GM12878 (cell line): Measurements from ENCODE around the gene TP73. TPM values are rescaled to one million over a fixed set of nuclear protein-coding genes. Genes with fewer than 3 reads are reported as not detected.

Source experiments
- ATAC-seq: fragments of 200-7000 bp; cut with Tn5 transposase; 3 replicates; pipeline ENCODE4 v1.9.1; 2020; ENCODE audit warnings: mild to moderate bottlenecking, moderate library complexity
- BruUV-seq: library from RNA; stranded (reverse); fragments of 400-500 nt; replicated peaks from 2 replicates; lab custom pipeline; 2021; lab: Mats Ljungman, UMichigan
- CTCF ChIA-PET: fragments of 300-600 bp; sonication (Branson Sonifier 250); formaldehyde crosslinking; extraction: SDS; loops from one replicate; lab custom pipeline; 2021; ENCODE audit warnings: inconsistent platforms; lab: Yijun Ruan, JAX
- POLR2A ChIA-PET: fragments of 350-600 bp; formaldehyde crosslinking; extraction: SDS; loops from one replicate; lab custom pipeline; 2021; ENCODE audit warnings: inconsistent platforms; lab: Charles Lee
- RAD21 ChIA-PET: fragments of 300-600 bp; sonication (Branson Sonifier 250); formaldehyde crosslinking; loops from one replicate; lab custom pipeline; 2023; ENCODE audit warnings: antibody characterized with exemption; ENCODE audit not compliant: unreplicated experiment; lab: Charles Lee
- SMC1A ChIA-PET: fragments of 300-600 bp; sonication (Branson Sonifier 250); formaldehyde crosslinking; loops from one replicate; lab custom pipeline; 2023; ENCODE audit not compliant: unreplicated experiment, uncharacterized antibody; lab: Charles Lee
- DNase-seq: peaks from one replicate; pipeline ENCODE4 v3.0.0-alpha.2; 2011; ENCODE audit warnings: low read depth, low spot score
- FAIRE-seq: peaks from 3 replicates; lab custom pipeline; 2011; peaks lifted over from hg19 to GRCh38; lab: Jason Lieb, UNC
- H2AFZ ChIP-seq: 2 replicates; pipeline ENCODE4 v1.6.0; 2011; ENCODE audit warnings: low read depth, low read length, control low read depth; ENCODE audit not compliant: control insufficient read depth
- H3K27ac ChIP-seq: 2 replicates; pipeline ENCODE4 v1.5.1; 2011; ENCODE audit warnings: control low read depth; ENCODE audit not compliant: control insufficient read depth, insufficient read depth
- H3K27me3 ChIP-seq, 2 experiments: replicated peaks in 1 of 2; 2 replicates each; pipeline versions ENCODE4 v1.6.0 to v1.6.1; 2011; ENCODE audit warnings: low read length in 1 of 2; ENCODE audit not compliant: control insufficient read depth in 2 of 2, insufficient read depth in 2 of 2
- H3K36me3 ChIP-seq, 2 experiments: 2 replicates each; pipeline ENCODE4 v1.5.1; 2011; ENCODE audit warnings: low read length in 1 of 2; ENCODE audit not compliant: control insufficient read depth in 2 of 2, insufficient read depth in 2 of 2
- H3K4me1 ChIP-seq: 2 replicates; pipeline ENCODE4 v1.6.1; 2011; ENCODE audit warnings: mild to moderate bottlenecking, low read length, moderate library complexity, mixed read lengths; ENCODE audit not compliant: control insufficient read depth, insufficient read depth
- H3K4me2 ChIP-seq: 2 replicates; pipeline ENCODE4 v1.6.0; 2011; ENCODE audit warnings: control low read depth; ENCODE audit not compliant: control insufficient read depth, insufficient read depth
- H3K4me3 ChIP-seq: fragments of 200-600 bp; sonication (generic); 2 replicates; pipeline ENCODE4 v1.5.1; 2016
- H3K79me2 ChIP-seq: 2 replicates; pipeline ENCODE4 v1.6.0; 2011; ENCODE audit warnings: low read length; ENCODE audit not compliant: control insufficient read depth, insufficient read depth
- H3K9ac ChIP-seq: 2 replicates; pipeline ENCODE4 v1.8.0; 2011; ENCODE audit warnings: low read length, control low read depth, mixed read lengths; ENCODE audit not compliant: control insufficient read depth, insufficient read depth
- H3K9me3 ChIP-seq: replicated peaks from 3 replicates; pipeline ENCODE4 v1.5.1; 2011; ENCODE audit warnings: mild to moderate bottlenecking, low read length; ENCODE audit not compliant: control insufficient read depth, insufficient read depth
- H4K20me1 ChIP-seq: 2 replicates; pipeline ENCODE4 v1.6.0; 2011; ENCODE audit not compliant: control insufficient read depth, insufficient read depth
- ATF7 ChIP-seq: fragments of 450-650 bp; IDR thresholded peaks from 2 replicates; pipeline ENCODE4 v1.6.1; 2016; ENCODE audit warnings: low read depth, mild to moderate bottlenecking
- BMI1 ChIP-seq: fragments of 450-650 bp; IDR thresholded peaks from 2 replicates; pipeline ENCODE4 v1.6.1; 2016; ENCODE audit warnings: mild to moderate bottlenecking, moderate library complexity, borderline replicate concordance
- BRCA1 ChIP-seq: IDR thresholded peaks from 2 replicates; pipeline ENCODE4 v1.6.1; 2011; ENCODE audit warnings: low read depth, low read length, improper control_type of control experiment
- CBX5 ChIP-seq: sonication (generic); IDR thresholded peaks from 2 replicates; pipeline ENCODE4 v1.6.1; 2016; ENCODE audit warnings: low read depth, moderate library complexity, mild to moderate bottlenecking, inconsistent platforms
- CHD4 ChIP-seq: fragments of 200-600 bp; sonication (generic); IDR thresholded peaks from 2 replicates; pipeline ENCODE4 v1.6.1; 2016; ENCODE audit warnings: mild to moderate bottlenecking
- EGR1 ChIP-seq, 2 experiments: IDR thresholded peaks; 1 replicate in 1 of 2; 2 replicates in 1 of 2; pipeline ENCODE4 v1.6.1; 2011 to 2012; ENCODE audit warnings: low read depth in 2 of 2, low read length in 2 of 2, borderline replicate concordance in 1 of 2, mild to moderate bottlenecking in 1 of 2, moderate library complexity in 1 of 2
- ESRRA ChIP-seq: IDR thresholded peaks from 2 replicates; pipeline ENCODE4 v1.6.1; 2012; ENCODE audit warnings: mild to moderate bottlenecking, low read length, improper control_type of control experiment
- KLF5 ChIP-seq: fragments of 450-650 bp; IDR thresholded peaks from 2 replicates; pipeline ENCODE4 v1.6.1; 2014; ENCODE audit warnings: mild to moderate bottlenecking; ENCODE audit not compliant: partially characterized antibody
- MEF2A ChIP-seq: IDR thresholded peaks from 2 replicates; pipeline ENCODE4 v1.6.1; 2011; ENCODE audit warnings: low read depth, mild to moderate bottlenecking, low read length, moderate library complexity; ENCODE audit not compliant: insufficient read depth
- NR2C2 ChIP-seq: IDR thresholded peaks from 2 replicates; pipeline ENCODE4 v1.6.1; 2011; ENCODE audit warnings: borderline replicate concordance, low read depth; ENCODE audit not compliant: control insufficient read depth, insufficient read length
- RCOR1 ChIP-seq: conservative IDR thresholded peaks from 2 replicates; pipeline ENCODE4 v1.6.1; 2012; ENCODE audit warnings: low read depth, low read length, improper control_type of control experiment
- SUZ12 ChIP-seq: fragments of 200-600 bp; sonication (generic); IDR thresholded peaks from one replicate; pipeline ENCODE4 v1.6.1; 2018; ENCODE audit warnings: antibody characterized with exemption, mild to moderate bottlenecking; ENCODE audit not compliant: unreplicated experiment
- ZNF217 ChIP-seq: fragments of 450-650 bp; IDR thresholded peaks from 2 replicates; pipeline ENCODE4 v1.6.1; 2017; ENCODE audit warnings: antibody characterized with exemption, mild to moderate bottlenecking
- ZNF274 ChIP-seq: IDR thresholded peaks from one replicate; pipeline ENCODE4 v1.8.0; 2011; ENCODE audit not compliant: insufficient read length, insufficient read depth
- WGBS: methylation state at CpG from one replicate; pipeline ENCODE4 v1.1.6; 2016; ENCODE audit warnings: low lambda C conversion rate; ENCODE audit not compliant: insufficient replicate concordance, insufficient coverage; ENCODE audit errors: missing lambda C conversion rate; 5-methylcytosine and 5-hydroxymethylcytosine counted together
- in situ Hi-C: fragments of 300-500 bp; cut with MboI; formaldehyde crosslinking; loops from 9 replicates; pipeline ENCODE4 v1.14.3; 2018; ENCODE audit warnings: mixed read lengths
- intact Hi-C: fragments of 100-400 bp; cut with micrococcal nuclease; formaldehyde crosslinking; loops from one replicate; pipeline ENCODE4 v1.14.2; 2022; ENCODE audit not compliant: unreplicated experiment
- polyA plus RNA-seq, 11 experiments: library from polyadenylated mRNA; depleted of rRNA in 4 of 11; unstranded in 6 of 11; stranded (reverse) in 5 of 11; fragments of >200 nt; fragmentation: Nextera tagmentation in 4 of 11; fragmentation: Illumina TruSeq in 1 of 11; extraction: Ambion mirVana in 4 of 11; extraction: Trizol in 1 of 11; gene quantifications; 1 replicate in 1 of 11; 2 replicates in 10 of 11; pipeline versions ENCODE4 v1.2.1 to v1.2.3, GENCODE V29; 2011 to 2016; ENCODE audit warnings: inconsistent platforms in 2 of 11, missing spikeins in 2 of 11, low read depth in 1 of 11
- total RNA-seq, 4 experiments: library from RNA; depleted of rRNA in 3 of 4; stranded (reverse); fragments of >200 nt in 3 of 4; fragmentation: Illumina TruSeq in 1 of 4; extraction: Trizol in 1 of 4; gene quantifications; 2 replicates each; pipeline versions ENCODE4 v1.2.1 to v1.2.3, GENCODE V29; 2013 to 2021
- TF ChIP-seq, protein P1 (sequence below): fragments of 450-650 bp; IDR thresholded peaks from 2 replicates; pipeline ENCODE4 v1.6.1; 2014; ENCODE audit warnings: mild to moderate bottlenecking
- TF ChIP-seq, protein P2 (sequence below): IDR thresholded peaks from 2 replicates; pipeline ENCODE4 v1.6.1; 2012; ENCODE audit warnings: low read length, inconsistent platforms

TP73 gene
- total and polyA plus RNA-seq, 10 of the 15 experiments (the other 5 are each of a cell fraction or from before 2014, with no cell fraction given): 0.08 to 54.2 (median 14.9) TPM

DNA sequence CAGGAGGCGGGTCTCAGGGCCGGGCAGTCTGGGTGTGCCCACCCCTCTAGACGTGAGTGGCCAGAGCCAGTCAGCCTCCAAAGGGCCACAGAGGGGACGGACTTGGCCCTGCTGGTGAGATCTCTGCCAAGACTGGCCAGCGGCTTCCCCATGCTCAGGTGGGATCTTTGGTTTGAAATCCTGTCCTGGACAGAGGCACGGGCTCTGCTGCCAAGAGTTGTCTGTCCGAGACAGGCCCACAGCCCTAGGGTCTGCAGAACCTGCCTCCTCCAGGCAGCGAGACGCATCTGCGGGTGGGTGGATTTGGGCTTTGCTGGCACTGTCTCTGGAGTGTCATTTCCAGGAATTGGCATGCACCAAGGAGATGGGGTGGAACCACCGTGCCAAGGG, 55.6 kb downstream of the TP73 start:
- BruUV-seq: no TSS peak
- ChIA-PET RAD21 (no interaction called here), SMC1A (no interaction called here), CTCF (interaction anchor here (1.4 kb wide), 1 partner anchor 17 kb away, joined by 4 read pairs; no protein-coding TSS in a partner anchor), POLR2A (no interaction called here)
- intact Hi-C loops: no loop called here
- H3K9me3 ChIP-seq: no peaks in the 10 kb centered on the region
- H3K4me3 ChIP-seq: no peak overlapping the region
- no peak overlapping the region for H2AFZ ChIP-seq
- no peaks in the 10 kb centered on the region for H3K79me2 ChIP-seq
- FAIRE-seq (no peak), ATAC-seq (no peak), DNase-seq (no peak)
- H4K20me1 ChIP-seq: no peaks in the 10 kb centered on the region; the same call in none of the 2 replicates
- no peaks in the 10 kb centered on the region for H3K27me3 ChIP-seq
- TF ChIP-seq BRCA1: no peak
- TF ChIP-seq ZNF217: no peak
- no peaks in the 10 kb centered on the region for H3K4me1 ChIP-seq
- H3K9ac ChIP-seq: no peak overlapping the region
- no peak overlapping the region for H3K4me2 ChIP-seq
- no peak overlapping the region for H3K27ac ChIP-seq
- in situ Hi-C loops: no loop called here
- 81% methylated on average over 11 of the region's 11 CpGs for WGBS
- peaks cover 0 to 37% of the 10 kb centered on the region in 2 experiments; a peak in 2 of 4 replicates for H3K36me3 ChIP-seq

DNA sequence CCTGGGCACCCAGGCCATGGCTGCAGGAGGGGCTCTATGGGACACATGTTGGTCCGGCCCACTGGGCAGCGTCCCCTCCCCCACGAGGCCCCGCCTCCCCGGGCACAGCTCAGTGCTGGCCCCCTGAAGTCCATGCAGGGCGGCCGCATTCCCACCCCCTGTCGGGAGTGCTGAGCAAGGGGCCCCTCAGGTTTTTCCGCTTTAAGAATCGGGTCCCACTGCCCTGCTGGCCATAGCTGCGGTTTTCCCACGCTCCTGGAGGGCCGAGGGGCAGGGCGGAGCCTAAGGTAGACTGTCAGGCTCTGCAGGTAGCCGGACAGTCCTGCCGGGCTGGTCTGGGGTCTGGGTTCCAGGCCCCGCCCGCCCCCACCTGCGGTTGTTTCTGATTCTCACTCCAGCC, 56.5 kb downstream of the TP73 start:
- H3K9ac ChIP-seq: no peak overlapping the region
- SMC1A ChIA-PET: no interaction called here
- no peak overlapping the region for H2AFZ ChIP-seq
- no peaks in the 10 kb centered on the region for H3K4me1 ChIP-seq
- H3K4me3 ChIP-seq: no peak overlapping the region
- CTCF ChIA-PET: no interaction called here
- POLR2A ChIA-PET: no interaction called here
- 48% methylated on average over 16 of the region's 19 CpGs for WGBS
- peaks cover 0 to 36% of the 10 kb centered on the region in 2 experiments; a peak in 2 of 4 replicates for H3K36me3 ChIP-seq
- H3K79me2 ChIP-seq: no peaks in the 10 kb centered on the region
- FAIRE-seq (no peak), ATAC-seq (no peak), DNase-seq (no peak)
- no peak overlapping the region for H3K4me2 ChIP-seq
- no peak overlapping the region for H3K27ac ChIP-seq
- H3K9me3 ChIP-seq: no peaks in the 10 kb centered on the region
- no peaks in the 10 kb centered on the region; the same call in none of the 2 replicates for H4K20me1 ChIP-seq
- no peaks in the 10 kb centered on the region for H3K27me3 ChIP-seq
- in situ Hi-C loops: no loop called here
- intact Hi-C loops: no loop called here
- RAD21 ChIA-PET: no interaction called here
- no TSS peak for BruUV-seq
- TF ChIP-seq BMI1: no peak
- no peak for TF ChIP-seq EGR1 (IDR thresholded peaks at IDR 0.05; ENCODE audit: borderline replicate concordance in 1 of 2, low read depth in 2 of 2, low read length in 2 of 2)
- TF ChIP-seq KLF5: no peak
- no peak for TF ChIP-seq CBX5
- no peak for TF ChIP-seq SUZ12
- TF ChIP-seq CHD4: no peak
- TF ChIP-seq NR2C2: no peak
- no peak for TF ChIP-seq ATF7
- no peak for TF ChIP-seq ZNF274
- TF ChIP-seq RCOR1: no peak
- no peak for TF ChIP-seq ESRRA
- TF ChIP-seq, protein P1, sequence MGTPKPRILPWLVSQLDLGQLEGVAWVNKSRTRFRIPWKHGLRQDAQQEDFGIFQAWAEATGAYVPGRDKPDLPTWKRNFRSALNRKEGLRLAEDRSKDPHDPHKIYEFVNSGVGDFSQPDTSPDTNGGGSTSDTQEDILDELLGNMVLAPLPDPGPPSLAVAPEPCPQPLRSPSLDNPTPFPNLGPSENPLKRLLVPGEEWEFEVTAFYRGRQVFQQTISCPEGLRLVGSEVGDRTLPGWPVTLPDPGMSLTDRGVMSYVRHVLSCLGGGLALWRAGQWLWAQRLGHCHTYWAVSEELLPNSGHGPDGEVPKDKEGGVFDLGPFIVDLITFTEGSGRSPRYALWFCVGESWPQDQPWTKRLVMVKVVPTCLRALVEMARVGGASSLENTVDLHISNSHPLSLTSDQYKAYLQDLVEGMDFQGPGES: no peak
- TF ChIP-seq, protein P2, sequence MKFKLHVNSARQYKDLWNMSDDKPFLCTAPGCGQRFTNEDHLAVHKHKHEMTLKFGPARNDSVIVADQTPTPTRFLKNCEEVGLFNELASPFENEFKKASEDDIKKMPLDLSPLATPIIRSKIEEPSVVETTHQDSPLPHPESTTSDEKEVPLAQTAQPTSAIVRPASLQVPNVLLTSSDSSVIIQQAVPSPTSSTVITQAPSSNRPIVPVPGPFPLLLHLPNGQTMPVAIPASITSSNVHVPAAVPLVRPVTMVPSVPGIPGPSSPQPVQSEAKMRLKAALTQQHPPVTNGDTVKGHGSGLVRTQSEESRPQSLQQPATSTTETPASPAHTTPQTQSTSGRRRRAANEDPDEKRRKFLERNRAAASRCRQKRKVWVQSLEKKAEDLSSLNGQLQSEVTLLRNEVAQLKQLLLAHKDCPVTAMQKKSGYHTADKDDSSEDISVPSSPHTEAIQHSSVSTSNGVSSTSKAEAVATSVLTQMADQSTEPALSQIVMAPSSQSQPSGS: no peak
- TF ChIP-seq MEF2A: no peak
